ENCODE data around the gene SLC5A4. TPM values are rescaled to one million over a fixed set of nuclear protein-coding genes. Genes with fewer than 3 reads are reported as not detected.

Gene SLC5A4
- total and polyA plus RNA-seq, 4 donors = 0.03 to 0.75 (median 0.19) TPM

- no peaks in the 10 kb centered on the region for H3K9me3 ChIP-seq (ENCODE audit: control insufficient read depth in 4 of 4, low read length in 3 of 4)
- no peaks in the 10 kb centered on the region for H3K4me1 ChIP-seq (ENCODE audit: control insufficient read depth in 4 of 4, insufficient read depth in 4 of 4, low read length in 3 of 4)
- no peak for DNase-seq (ENCODE audit: low spot score)
- no peak overlapping the region for H3K27ac ChIP-seq (ENCODE audit: low read depth in 1 of 2, low read length in 2 of 2)
- no peak for TF ChIP-seq TAF1 (conservative IDR thresholded peaks at IDR 0.05)
- no peak for TF ChIP-seq GABPA (IDR thresholded peaks at IDR 0.05 in 1 of 2, conservative IDR thresholded peaks at IDR 0.05 in 1 of 2)
- TF ChIP-seq NR2F2 (IDR thresholded peaks at IDR 0.05) = no peak
- no peak for TF ChIP-seq EGR1 (IDR thresholded peaks at IDR 0.05; ENCODE audit: low read depth in 2 of 2)
- no peak for TF ChIP-seq YY1 (IDR thresholded peaks at IDR 0.05)
- no peak for TF ChIP-seq HNF4G (IDR thresholded peaks at IDR 0.05)
- TF ChIP-seq ATF3 (IDR thresholded peaks at IDR 0.05) = no peak
- TF ChIP-seq FOXA1 (IDR thresholded peaks at IDR 0.05) = no peak
- no peak for TF ChIP-seq JUND (IDR thresholded peaks at IDR 0.05)
- no peak for TF ChIP-seq RAD21 (IDR thresholded peaks at IDR 0.05)
- no peak for TF ChIP-seq CTCF (IDR thresholded peaks at IDR 0.05; ENCODE audit: low read depth, low read length, missing input control)
- no peak for TF ChIP-seq SP1 (IDR thresholded peaks at IDR 0.05)
- TF ChIP-seq HNF4A (conservative IDR thresholded peaks at IDR 0.05) = no peak
- TF ChIP-seq FOXA2 (IDR thresholded peaks at IDR 0.05) = no peak
- no peak for TF ChIP-seq RXRA (IDR thresholded peaks at IDR 0.05)
- TF ChIP-seq MAX (IDR thresholded peaks at IDR 0.05) = no peak
- H3K27me3 ChIP-seq (ENCODE audit: control insufficient read depth in 4 of 4, insufficient read depth in 4 of 4, low read length in 3 of 4) = no peaks in the 10 kb centered on the region
- WGBS = 87% methylated on average over 3 of the region's 3 CpGs
- H3K36me3 ChIP-seq (ENCODE audit: control insufficient read depth in 4 of 4, insufficient read depth in 3 of 4, low read depth in 1 of 4, low read length in 3 of 4) = no peaks in the 10 kb centered on the region
- H3K4me3 ChIP-seq (ENCODE audit: low read depth in 1 of 3, low read length in 3 of 3) = no peak overlapping the region
- H3K9ac ChIP-seq (ENCODE audit: low read depth in 1 of 2, low read length in 2 of 2) = no peak overlapping the region
These were observed 36.1 kb downstream of the SLC5A4 start for GRCh38 chr22:32219026-32219425.

- no peak overlapping the region for H3K27ac ChIP-seq (ENCODE audit: low read depth in 1 of 2, low read length in 2 of 2)
- 77% methylated on average over 6 of the region's 6 CpGs for WGBS
- no peak overlapping the region for H3K4me3 ChIP-seq (ENCODE audit: low read depth in 1 of 3, low read length in 3 of 3)
- no peak for DNase-seq (ENCODE audit: low spot score)
- H3K27me3 ChIP-seq (ENCODE audit: control insufficient read depth in 4 of 4, insufficient read depth in 4 of 4, low read length in 3 of 4) = no peaks in the 10 kb centered on the region
- TF ChIP-seq ATF3 (IDR thresholded peaks at IDR 0.05) = no peak
- H3K9me3 ChIP-seq (ENCODE audit: control insufficient read depth in 4 of 4, low read length in 3 of 4) = no peaks in the 10 kb centered on the region
- no peaks in the 10 kb centered on the region for H3K36me3 ChIP-seq (ENCODE audit: control insufficient read depth in 4 of 4, insufficient read depth in 3 of 4, low read depth in 1 of 4, low read length in 3 of 4)
- H3K4me1 ChIP-seq (ENCODE audit: control insufficient read depth in 4 of 4, insufficient read depth in 4 of 4, low read length in 3 of 4) = no peaks in the 10 kb centered on the region
- H3K9ac ChIP-seq (ENCODE audit: low read depth in 1 of 2, low read length in 2 of 2) = no peak overlapping the region
These were observed 36.7 kb downstream of the SLC5A4 start for GRCh38 chr22:32218470-32218869.

GRCh38 chr22:32217465-32217864, 37.7 kb downstream of the SLC5A4 start:
- Histone ChIP-seq H3K9ac (ENCODE audit: low read depth in 1 of 2, low read length in 2 of 2) (no peak overlapping the region), H3K27ac (ENCODE audit: low read depth in 1 of 2, low read length in 2 of 2) (no peak overlapping the region), H3K9me3 (ENCODE audit: control insufficient read depth in 4 of 4, low read length in 3 of 4) (no peaks in the 10 kb centered on the region), H3K36me3 (ENCODE audit: control insufficient read depth in 4 of 4, insufficient read depth in 3 of 4, low read depth in 1 of 4, low read length in 3 of 4) (no peaks in the 10 kb centered on the region), H3K27me3 (ENCODE audit: control insufficient read depth in 4 of 4, insufficient read depth in 4 of 4, low read length in 3 of 4) (no peaks in the 10 kb centered on the region), H3K4me3 (ENCODE audit: low read depth in 1 of 3, low read length in 3 of 3) (no peak overlapping the region), H3K4me1 (ENCODE audit: control insufficient read depth in 4 of 4, insufficient read depth in 4 of 4, low read length in 3 of 4) (no peaks in the 10 kb centered on the region)
- WGBS = 92% methylated on average over 2 of the region's 2 CpGs
- no peak for DNase-seq (ENCODE audit: low spot score)
- TF ChIP-seq FOXA2 (IDR thresholded peaks at IDR 0.05) (no peak), MAX (IDR thresholded peaks at IDR 0.05) (no peak), ZBTB33 (IDR thresholded peaks at IDR 0.05) (no peak), YY1 (IDR thresholded peaks at IDR 0.05) (no peak), FOXA1 (IDR thresholded peaks at IDR 0.05) (no peak), HNF4A (conservative IDR thresholded peaks at IDR 0.05) (no peak), ATF3 (IDR thresholded peaks at IDR 0.05) (no peak), CTCF (IDR thresholded peaks at IDR 0.05; ENCODE audit: low read depth, low read length, missing input control) (no peak), GABPA (IDR thresholded peaks at IDR 0.05 in 1 of 2, conservative IDR thresholded peaks at IDR 0.05 in 1 of 2) (no peak), RXRA (IDR thresholded peaks at IDR 0.05) (no peak), NR2F2 (IDR thresholded peaks at IDR 0.05) (no peak), JUND (IDR thresholded peaks at IDR 0.05) (no peak), HNF4G (IDR thresholded peaks at IDR 0.05) (no peak), TAF1 (conservative IDR thresholded peaks at IDR 0.05) (no peak)

Data from liver (tissue), 9 donors.